RPMI8226 (cell line): ENCODE results near the gene KRT83.
A peak's percentile ranks its signal among the peaks of the same experiment; 100 is the strongest.
"Not testable (repeated sequence)": the region's sequence is repeated elsewhere in the genome, so short reads cannot be mapped to it uniquely, and the experiment has no call there.

ENCODE experiments used
- DNase-seq: peaks from one replicate; pipeline ENCODE4 v3.0.0-alpha.2; 2015

KRT83 gene

DNA sequence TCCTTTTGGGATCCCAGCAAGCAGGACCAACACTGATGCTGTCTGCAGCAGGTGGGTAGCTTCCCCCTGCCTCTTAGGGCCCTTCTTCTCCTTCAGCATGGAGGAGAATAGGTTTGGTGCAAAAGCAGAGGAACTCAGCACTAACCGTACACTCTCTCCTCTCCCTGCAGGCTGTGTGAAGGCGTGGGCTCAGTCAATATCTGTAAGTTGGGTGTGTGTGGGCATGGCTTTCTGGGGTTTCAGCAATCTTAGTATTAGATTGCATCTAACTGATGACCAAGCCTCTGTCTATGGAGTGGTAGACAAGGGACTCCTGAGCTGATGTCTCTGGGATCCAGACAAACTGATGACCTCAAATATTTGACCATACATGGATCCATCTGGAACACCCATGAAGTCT lies 31.8 kb upstream of the KRT83 start:
- no peak for DNase-seq

DNA sequence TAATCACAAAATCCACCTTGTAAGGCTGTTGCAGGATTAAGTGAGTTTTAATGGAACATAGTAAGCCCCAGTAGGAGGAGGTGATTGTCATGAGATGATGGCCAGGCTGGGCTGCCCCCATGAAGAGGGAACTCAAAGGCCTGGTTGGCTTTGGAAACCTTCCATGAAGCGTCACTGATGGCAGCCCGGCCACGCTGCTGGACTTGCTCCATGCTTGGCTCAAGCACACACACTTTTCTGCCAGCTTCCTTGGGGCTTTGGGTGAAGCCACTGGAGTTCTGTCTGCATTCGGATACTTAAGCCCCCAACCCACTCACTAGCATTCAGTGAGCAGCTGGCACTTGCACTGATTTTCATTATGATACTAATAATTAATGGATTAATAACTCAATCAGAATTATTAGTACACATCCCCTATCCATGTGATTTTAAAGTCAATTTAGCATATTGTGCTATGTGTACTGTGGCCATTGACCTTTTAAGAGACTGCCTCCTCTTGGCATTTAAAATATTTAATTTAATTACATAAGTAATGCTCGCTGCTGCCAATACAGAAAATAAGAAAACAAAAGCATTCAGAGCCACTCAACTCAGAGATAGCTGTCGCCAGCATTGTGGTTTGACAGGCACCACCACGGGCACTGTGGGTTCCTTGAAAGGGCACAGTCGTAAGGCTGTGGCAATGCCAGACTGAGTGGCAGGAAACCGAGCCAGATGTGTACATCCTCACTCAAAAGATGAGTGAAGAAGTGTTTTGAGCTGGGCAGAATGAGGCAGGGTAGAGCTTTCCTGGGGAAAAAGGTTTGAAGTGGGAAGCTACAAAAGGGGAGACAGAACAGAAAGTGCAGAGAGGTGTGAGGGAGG lies 30.2 kb upstream of the KRT83 start:
- DNase-seq: peak; percentile 78

DNA sequence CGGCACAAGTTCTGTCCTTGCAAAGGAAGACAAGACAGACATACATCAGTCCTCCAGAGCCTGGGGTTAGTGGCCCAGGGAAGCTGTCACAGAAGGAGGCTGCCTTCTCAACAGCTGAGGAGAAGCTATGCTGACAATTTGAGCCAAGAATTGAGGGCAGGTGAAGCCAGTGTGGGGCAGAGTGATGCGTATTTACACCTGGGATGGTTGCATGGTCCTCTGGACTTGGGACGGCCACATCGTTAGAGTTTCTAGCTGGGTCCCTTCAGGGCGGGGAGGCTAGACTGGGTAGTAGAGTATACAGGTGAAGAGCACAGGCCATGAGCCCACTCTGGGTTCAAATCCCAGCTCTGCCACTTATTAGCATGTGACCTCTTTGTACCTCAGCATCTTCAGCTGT lies 29.6 kb upstream of the KRT83 start:
- DNase-seq: no peak

DNA sequence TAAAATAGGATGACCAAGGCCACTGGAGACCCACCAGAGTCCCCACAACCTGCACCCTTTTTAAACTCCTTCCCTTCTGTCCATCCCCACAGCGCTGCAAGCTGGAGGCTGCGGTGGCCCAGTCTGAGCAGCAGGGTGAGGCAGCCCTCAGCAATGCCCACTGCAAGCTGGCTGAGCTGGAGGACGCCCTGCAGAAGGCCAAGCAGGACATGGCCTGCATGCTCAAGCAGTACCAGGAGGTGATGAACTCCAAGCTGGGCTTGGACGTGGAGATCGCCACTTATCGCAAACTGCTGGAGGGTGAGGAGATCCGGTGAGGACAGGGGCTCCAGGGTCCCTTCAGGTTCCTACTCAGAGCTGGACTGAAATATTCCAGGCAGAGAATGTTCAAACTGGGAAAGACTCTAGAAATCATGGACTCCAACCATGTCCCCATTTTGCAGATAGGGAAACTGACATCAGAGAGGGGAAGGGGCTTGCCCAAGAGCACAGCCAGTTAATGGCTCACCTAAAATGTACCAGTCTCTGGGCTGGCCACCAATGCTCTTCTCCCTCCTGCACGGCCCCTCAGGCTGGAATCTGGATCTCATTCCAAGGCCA lies 28.9 kb upstream of the KRT83 start:
- DNase-seq: no peak

DNA sequence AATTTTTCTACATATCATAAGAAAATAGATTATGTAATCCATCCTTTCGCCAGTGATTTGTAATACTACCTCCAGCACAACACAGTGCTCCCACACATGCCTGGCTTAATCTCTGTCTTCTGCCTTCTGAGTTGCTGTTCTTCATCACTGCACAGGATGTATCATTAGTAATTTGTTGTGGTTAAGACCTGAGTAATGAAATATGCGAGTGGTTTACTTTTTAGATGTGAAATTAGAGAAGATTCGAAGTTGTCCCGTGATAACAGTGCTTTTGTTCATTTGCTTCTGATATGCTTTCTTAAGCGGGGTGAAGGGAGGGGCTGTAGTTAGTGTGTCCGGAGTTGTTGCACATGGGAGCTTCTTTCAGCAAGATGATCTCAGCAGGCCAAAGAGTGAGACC lies 28.0 kb upstream of the KRT83 start:
- DNase-seq: no peak

DNA sequence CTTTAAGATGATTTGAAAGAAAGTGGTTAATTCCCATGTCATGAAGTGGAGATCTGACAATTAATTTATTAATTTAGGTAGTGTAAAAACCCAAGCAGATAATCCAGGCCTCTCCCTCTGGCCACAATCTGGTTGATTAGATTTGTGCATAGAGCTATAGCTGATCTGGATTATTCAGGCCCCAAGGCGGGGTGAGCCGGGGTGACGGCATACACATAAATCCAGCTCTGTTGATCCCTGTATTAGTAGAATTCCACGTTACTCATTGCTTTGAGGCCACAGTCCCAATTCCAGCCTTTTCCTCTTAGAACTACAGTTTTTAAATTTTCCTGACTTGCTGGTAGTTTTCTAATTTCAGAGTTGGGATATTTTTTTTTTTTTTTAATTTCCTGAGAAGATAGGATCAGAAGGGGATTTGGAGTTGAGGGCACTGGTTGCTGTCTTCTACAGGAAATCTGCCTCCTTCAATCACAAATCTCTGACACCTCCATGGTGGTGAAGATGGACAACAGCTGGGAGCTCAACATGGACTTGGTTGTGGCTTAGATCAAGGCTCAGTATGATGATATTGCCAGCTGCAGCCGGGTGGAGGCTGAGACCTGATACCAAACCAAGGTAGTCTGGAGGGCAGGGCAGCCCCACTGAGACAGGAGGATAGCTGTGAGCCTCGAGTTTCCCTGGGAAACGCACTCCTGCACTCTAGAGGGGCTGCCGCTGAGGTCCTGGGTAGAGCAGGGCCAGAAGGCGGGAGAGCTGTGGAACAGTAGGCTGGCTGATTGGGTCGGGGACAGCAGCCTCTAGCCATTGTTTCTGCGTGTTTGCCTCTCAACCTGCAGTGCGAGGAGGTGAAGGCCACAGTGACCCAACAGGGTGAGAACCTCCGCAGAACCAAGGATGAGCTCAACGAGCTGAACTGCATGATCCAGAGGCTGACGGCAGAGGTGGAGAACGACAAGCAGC lies 26.6 kb upstream of the KRT83 start:
- DNase-seq: no peak

DNA sequence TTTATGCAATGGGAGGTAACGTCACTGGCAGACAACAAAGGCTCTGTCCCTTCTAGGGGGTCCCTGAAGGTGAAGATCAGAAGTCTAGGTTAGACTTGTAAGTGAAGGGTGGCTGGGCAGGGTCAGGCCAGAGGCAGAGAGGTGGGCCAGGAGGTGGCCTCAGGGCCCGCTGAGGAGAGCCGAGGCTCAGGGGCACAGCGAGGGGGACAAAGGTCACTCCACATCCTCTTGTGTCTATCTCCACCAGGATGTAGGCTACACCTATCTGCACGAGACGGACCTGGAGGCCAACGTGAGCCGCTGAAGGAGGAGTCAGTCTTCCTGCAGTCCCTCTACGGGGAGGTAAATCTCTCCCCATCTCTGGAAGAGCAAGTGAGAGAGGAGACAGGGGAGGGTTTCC lies 25.8 kb upstream of the KRT83 start:
- DNase-seq: no peak

DNA sequence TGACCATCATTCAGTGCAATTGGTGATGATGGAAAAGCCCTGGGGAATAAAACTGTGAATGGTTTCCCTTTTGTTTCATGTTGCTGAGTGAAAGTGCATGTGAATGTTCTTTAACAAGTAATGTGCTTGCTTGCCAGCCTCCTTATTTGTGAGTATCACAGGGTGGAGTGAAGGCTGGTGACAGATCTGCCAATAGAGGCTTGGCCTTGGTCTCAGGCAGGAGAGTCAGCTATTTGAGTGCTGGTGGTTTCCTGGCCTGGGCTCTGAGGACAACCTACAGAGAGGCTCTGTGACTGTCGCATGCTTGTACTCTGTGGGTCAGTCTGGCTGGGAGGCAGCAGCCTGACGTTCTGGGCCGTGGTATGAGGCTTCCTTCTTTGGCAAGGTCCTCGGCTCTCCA lies 25.4 kb upstream of the KRT83 start:
- DNase-seq: peak; percentile 41

DNA sequence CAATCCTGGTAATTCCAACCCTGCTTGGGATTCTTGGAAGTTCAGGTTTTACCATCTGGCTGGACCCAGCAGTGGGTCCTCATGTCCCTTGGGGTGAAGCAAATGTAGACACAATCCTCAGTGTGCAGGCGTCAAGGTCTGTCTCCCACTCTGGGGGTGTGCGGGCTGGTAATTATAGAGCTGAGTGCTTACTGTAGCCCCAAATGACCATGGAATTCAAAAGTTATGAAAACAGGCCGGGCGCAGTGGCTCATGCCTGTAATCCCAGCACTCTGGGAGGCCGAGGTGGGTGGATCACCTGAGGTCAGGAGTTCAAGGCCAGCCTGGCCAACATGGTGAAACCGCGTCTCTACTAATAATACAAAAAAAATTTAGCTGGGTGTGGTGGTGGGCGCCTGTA lies 23.8 kb upstream of the KRT83 start:
- DNase-seq: not testable (repeated sequence)

DNA sequence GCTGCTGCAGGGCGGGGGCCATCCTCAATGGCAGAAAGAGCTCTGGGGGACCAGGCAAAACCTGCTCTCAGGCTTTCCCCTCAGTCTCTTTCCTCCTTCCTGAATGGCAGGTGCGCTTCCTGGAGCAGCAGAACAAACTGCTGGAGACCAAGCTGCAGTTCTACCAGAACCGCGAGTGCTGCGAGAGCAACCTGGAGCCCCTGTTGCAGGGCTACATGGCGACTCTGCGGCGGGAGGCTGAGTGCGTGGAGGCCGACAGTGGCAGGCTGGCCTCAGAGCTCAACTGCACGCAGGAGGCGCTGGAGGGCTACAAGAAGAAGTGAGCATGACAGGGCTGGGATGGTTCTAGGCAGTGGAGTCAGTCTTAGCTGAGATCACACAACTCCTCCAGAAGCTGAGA lies 22.9 kb upstream of the KRT83 start:
- DNase-seq: peak; percentile 23

DNA sequence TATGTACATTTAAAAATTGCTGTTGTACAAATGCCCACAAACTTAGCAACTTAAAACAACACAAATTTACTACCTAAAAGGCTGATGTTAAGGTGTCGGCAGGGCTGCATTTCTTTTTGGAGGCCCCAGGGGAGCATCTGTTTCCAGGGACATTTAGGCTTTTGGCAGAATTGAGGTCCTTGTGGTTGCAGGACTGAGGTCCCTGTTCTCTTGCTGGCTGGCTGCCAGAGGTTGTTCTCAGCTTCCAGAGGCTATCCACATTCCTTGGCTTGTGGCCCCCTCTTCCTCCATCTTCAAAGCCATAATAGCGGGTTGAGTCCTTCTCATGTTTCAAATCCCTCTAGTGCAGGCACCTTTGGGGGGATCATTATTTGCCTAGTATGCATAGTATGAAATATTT lies 22.4 kb upstream of the KRT83 start:
- no peak for DNase-seq

DNA sequence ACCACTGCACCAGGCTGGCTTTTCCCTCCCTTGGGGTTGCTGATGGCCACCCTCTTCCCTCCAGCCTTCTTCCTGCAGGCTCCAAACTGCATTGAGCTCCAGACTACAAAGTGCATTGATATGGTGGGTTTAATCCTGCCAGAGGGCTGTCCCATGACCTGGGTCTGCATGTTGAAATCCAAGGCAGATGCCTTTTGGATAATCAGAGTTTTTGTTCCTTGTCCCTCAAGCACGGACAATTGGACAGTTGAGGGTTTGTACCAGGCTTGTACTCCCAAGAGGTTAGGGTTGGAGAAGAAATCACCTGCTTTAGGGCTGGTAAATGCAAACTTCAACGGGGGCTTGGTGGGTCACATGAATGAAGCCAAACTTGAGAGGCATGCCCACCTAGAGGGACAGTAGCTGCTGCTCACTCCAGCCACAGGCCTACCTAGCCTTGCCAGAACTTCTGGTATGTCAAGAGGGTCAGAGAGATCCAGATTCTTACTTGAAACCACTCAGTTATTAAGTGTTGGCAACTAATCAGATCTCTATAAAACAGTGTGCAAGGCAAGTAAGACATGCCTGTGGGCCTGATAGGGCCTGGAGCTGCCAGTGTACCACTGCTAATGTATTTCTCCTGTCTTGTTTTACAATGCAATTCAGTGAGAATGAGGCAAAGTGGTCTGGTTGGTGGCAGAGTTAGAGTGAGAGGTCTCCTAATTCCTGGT lies 21.7 kb upstream of the KRT83 start:
- no peak for DNase-seq

DNA sequence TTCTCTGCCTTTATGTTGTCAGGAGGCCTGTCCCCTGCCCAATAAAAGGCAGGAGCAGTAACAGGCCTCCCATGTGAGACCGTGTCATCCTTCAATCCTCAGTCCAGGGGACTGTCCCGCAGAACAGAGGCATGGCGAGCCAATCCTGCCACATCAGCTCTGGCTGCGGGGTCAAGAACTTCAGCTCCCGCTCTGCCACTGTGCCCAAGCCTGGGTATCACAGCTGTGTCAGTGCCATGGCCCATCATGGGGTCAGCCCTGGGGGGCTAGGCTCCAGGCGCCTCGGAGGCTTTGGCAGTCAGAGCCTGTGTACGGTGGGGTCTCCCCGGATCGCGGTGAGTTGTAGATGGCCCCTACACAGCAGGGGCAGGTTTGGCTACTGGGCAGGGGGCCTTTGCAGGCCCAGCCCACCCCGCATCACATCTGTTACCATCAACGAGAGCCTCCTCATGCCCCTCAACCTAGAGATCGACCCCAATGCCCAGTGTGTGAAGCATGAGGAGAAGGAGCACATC lies 19.9 kb upstream of the KRT83 start:
- no peak for DNase-seq

DNA sequence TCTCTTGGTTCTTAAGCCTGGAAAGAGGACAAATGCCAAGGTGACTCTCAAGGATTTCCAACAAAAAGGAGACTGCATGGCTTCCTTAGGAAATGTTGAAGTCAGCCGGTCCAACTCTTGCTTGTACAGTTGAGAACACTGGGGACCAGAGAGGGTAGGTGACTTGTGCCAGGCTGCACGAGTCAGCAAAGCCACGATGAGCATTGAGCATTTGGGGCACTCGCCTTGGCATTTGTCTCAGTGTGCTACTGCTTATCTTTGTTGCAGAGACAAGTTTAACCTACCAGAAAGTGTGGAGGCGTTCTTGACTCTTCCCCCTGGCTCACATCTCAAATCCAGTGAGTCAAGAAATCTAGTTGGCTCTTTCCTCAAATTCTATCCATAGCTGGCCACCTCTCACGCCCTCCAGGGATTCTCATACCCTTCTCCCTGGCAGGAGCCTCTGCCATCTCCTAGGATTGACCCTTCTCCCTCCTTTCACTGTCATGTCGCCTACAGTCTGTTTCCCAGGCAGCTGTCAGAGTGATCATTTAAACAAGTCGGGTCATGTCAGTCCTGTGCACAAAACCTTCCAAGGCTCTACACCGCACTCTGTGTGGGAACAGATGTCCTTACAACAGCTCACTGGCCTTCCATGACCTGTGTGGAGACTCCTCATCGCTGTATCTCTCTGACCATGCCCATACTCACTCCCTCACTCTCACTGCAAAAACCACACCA lies 17.2 kb upstream of the KRT83 start:
- DNase-seq: no peak

DNA sequence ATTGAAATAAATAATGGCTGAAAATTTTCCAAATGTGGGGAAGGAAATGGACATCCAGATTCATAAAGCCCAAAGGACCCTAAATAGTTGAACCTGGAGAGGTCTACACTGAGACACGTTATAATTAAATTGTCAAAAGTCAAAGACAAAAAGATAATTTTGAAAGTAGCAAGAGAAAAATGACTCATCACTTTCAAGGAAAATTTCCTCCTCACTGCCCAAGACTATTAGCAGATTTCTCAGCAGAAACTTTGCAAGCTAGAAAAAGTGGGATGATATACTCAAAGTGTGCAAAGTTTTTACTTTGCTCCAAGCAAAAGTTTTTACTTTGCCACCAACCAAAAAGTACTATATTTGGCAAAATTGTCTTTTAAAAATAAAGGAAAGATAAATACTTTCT lies 15.9 kb upstream of the KRT83 start:
- no peak for DNase-seq

DNA sequence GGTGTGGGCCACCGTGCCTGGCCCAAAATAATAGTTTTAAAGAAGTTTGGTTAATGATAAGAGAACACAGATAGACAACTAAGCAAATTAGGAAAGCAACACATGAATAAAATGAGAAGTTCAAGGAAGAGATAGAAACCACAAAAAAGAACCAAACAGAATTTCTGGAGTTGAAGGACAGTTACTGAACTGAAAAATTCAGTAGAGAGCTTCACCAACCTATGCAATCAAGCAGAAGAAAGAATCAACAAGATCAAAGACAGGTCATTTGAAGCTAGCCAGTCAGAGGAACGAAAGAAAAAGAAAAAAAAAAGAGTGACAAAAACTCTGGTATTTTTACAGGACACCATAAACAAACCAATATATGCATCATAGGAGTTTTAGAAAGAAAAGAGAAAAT lies 15.4 kb upstream of the KRT83 start:
- no peak for DNase-seq

DNA sequence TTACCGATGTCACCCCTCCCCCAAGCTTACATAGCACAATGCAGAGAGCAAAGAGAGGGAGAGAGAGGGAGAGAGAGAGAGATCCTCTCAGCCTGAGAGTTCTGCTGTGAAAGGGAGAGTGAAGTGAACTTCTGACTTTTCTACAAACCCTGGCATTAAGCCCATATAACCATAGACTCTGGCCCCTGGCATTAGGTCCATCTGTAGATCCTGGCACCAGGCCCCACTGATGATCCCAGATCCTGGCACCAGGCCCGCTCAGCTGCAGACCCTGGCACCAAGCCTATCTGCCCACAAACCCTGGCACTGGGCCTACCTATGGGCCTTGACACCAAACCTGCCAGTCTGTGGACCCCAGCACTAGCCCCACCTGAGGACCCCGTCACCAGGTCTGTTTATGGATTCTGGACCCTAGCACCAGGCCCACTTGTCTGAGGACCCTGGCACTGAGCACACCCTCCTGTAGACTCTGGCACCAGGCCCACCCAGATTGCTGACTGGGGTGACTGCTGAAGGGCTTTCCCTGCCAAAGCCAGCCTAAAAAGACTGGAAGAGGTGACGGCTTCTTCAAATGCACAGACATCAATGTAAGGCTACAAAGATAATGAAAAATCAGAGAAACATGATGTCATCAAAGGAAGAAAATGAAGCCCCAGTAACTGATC lies 14.5 kb upstream of the KRT83 start:
- peak; percentile 88 for DNase-seq

DNA sequence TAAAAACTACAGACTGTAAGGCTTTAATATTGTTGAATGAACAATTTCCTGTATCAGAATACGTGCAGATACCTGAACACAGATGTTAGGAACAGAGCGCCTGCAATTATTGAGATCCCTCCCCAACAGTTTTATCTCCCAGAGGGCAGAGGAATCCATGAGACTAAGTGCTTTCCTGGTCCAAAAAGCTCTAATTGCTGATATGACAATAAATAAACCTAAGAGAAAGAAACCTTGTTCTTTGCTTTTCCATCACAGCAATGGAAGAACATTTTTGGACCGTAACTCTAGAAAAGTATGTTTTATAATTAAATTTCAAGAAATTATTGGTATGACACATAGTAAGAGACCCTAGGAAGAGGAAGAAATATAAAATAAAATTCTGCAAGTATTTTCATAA lies 13.0 kb upstream of the KRT83 start:
- no peak for DNase-seq

DNA sequence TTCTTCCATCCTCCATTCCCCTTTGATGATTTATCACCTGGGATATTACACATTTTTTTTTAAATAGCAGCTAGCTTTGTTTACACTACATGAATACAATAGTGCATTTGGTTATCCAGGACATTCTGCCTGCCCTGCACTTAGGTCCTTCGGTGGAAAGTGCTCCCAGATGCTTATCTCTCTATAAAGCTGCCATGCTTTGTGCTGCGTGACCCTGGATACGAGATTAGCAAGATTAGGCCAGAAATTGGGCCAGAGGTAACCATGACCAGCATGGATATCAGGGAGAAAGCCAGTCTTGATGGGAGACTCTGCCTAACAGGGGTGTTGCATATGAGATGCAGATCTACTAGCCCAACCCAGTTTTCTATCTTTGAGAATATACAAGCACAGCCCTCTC lies 12.1 kb upstream of the KRT83 start:
- no peak for DNase-seq

DNA sequence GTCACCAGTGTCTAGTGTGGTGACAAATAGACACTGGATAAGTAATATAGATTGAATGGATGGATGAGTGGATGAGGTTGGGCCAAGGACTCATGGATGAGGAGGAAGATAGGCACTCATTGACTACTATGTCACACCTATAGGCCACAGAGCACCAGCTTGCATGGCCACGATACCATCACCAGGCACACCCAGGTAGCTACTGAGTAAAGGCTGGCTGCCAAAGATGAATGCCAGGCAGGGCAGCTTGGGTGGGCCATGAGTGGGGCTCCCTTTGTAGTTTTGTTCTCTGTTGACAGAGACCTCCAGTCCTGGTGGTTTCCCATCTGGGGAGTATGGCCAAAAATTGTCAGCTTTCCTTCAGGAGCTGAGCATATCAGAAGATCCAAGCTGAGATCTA lies 11.2 kb upstream of the KRT83 start:
- no peak for DNase-seq

DNA sequence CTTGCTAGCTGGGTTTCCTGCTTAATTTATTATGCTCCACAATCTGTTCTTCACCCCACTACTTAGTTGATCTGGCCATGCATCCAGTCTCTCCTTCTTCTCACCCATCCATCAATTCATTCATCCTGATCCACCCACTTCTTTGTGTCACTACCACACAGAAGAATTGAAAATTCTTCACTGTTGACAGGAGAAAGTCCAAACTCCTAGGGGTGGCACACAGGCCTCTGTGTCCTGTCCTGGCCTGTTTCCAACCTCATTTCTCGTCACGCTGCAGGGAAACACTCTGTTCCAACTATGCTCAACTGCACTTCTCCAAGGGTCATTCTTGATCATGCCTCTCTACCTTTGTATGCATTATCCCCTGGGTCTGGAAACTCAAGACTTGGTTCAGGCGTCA lies 10.6 kb upstream of the KRT83 start:
- no peak for DNase-seq

DNA sequence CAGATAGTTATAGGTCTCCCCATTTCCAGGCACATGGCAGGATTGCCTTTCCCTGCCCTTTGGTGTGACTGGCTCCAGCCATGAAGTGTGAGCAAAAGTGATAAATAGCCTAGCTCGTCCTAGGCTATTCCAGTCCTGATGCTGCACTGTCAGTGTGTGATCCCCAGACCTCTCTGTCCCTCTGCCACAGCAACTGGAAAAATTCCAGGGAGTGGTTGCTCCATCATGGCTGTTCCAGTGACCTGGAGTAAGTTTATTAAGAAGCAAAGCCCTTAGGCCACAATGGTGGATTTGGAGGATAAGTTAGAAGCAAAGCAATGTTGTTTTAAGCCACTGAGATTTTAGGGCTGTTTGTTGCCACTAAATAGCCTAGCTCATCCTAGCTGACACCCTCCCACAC lies 9.8 kb upstream of the KRT83 start:
- DNase-seq: no peak
